Ovary (tissue), 3 donors: ENCODE measurements around the gene ERBIN.

Source experiments
- CTCF ChIP-seq, 3 donors: fragments of 450-650 bp in 2 of 3; fragments of 200-600 bp in 1 of 3; IDR thresholded peaks; one replicate each; pipeline versions ENCODE4 v1.5.1 to v1.8.0; 2016 to 2022; ENCODE audit warnings: antibody characterized with exemption in 3 of 3, mild to moderate bottlenecking in 1 of 3
- EP300 ChIP-seq: sonication (generic); formaldehyde crosslinking; IDR thresholded peaks from one replicate; pipeline ENCODE4 v1.6.1; 2017; ENCODE audit warnings: antibody characterized with exemption
- POLR2A ChIP-seq: fragments of 450-650 bp; IDR thresholded peaks from one replicate; pipeline ENCODE4 v1.6.1; 2017; ENCODE audit warnings: antibody characterized with exemption, mild to moderate bottlenecking, moderate library complexity
- donor health status: DM: no; HTN: no; CAD: no.

- TF ChIP-seq POLR2A (no peak), EP300 (no peak), CTCF (IDR thresholded peaks at IDR 0.05) (no peak)
Observed at GRCh38 chr5:66021585-66021984, 95.2 kb downstream of the ERBIN start.
